NK-92 treated with Interleukin-12 subunit alpha and Interleukin-12 subunit beta, amount 100 ng/mL, for 24 hours (cell line): ENCODE measurements around the gene CRTAC1.

ENCODE experiments used
- DNase-seq: peaks from one replicate; lab custom pipeline; 2025; lab: John Stamatoyannopoulos, UW

CRTAC1 gene

DNA sequence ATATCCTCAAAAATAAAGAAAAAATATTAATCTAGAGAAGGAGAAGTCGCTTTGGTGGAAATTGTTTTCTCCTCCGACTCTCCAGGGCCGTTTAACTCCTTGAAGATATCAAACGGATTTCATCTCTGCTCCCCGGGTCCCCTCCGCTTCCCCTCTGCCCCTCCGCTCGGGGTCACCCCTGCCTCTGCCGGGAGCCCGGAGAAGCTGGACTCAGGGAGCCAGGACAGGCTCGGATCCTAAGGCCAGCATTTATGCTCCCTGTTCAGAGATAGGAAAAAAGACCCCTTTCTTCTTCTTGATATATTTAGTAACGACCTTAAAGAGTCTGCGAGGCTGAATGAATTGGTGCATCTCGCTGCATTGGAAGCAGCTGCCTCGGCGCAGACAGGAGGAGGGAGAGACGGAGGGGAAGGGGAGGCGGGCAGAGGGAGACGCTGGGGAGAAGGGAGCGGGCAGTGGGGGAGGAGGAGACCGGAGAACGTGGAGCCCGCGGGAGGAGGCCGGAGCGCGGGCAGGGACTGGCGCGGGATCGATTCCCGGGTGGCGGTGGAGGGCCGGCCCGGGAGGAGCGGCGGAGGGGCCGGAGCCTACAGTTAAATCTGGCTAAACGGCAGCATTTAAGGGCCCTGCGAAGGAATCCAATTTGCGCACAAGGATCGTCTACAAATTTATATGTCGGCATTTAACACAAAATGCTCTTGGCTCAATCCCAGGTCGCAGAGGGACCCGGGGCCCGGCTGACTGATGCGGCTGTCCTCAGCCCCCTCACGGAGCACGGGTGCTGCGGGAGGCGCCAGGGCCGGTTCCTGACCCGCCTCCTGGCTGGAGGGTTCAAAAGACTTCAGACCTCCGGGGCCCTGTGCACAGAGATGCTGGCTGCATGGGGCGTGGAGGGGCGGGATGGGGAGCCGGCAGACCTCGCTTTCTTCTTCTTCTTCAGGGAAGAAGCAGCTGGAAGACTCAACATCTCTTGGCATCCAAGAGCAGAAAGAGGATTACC is 55.6 kb downstream of the CRTAC1 start:
- DNase-seq, result no peak

GRCh38 chr10:97974100-97974499 is 56.3 kb downstream of the CRTAC1 start:
- no peak for DNase-seq

GRCh38 chr10:97969538-97970079 is 60.8 kb downstream of the CRTAC1 start:
- no peak for DNase-seq

DNA sequence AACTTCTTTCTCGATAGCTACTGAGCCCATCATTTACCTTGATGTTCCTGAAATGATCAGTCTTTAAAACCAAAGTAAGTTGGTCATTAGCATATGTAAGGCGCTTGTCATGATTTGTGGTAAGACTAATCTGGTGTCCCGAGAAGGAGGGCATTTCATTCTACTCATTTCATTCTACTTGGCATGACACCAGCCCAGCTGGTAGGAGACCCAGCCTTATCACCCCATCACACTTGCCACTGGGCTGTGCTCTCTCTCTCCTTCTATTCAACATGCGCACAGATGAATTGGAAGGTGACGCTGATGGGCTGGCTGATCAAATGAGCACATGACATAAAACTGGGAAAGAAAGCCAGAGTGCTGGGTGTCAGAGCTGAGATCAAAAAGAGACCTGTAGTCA is 65.7 kb downstream of the CRTAC1 start:
- no peak for DNase-seq

GRCh38 chr10:97961945-97962344 is 68.5 kb downstream of the CRTAC1 start:
- DNase-seq, result no peak

DNA sequence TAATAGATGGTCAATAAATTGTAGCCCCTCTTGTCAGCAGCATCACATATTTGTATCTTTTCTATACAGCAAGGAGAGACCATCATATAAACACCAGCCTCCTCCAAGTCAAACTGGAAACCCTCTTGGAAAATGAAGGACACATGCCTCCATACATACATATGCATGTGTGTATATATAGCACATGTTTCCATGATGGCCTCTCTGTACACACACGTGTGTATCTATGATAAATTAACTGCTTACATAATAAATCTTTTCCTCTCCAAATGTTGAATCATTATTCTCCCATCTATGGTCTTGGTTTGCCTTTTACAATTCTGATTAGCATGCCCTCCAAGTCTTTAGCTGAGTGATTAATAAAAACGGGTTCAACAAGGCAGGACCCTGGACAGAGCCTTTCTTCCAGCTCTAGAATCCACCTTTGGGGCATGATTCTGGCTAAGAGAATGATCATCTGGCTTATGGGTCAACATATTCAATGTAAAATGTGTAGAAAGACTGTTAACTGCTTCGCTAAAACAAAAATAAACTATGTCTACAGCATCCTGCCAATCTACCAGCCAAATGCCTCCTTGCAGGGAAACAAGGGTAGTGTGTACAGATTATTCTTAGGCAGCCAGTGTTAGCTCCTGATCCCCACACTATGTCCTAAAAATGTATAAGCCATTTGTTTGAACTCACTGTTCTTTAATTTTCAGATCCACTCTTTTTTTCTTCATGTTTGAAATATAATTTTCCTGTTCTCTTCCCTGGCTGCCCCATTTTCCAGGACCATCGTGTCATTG is 70.0 kb downstream of the CRTAC1 start:
- no peak for DNase-seq

GRCh38 chr10:97949462-97949861 is 81.0 kb downstream of the CRTAC1 start:
- DNase-seq, result no peak

DNA sequence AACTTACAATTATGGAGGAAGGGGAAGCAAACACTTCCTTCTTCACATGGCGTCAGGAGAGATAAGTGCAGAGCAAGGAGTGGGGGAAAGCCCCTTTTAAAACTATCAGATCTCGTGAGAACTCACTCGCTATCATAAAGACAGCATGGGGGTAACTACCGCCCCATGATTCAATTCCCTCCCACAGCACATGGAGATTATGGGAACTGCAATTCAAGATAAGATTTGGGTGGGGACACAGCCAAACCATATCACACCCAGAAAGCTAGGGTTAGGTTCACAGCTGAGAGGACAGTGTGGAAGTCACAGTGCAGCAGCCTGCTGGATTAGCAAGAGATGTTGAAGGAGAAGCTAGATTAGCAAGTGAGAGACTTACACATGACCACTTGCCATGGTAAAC is 81.6 kb downstream of the CRTAC1 start:
- DNase-seq, result no peak

- no peak for DNase-seq
These were observed 85.6 kb downstream of the CRTAC1 start for GRCh38 chr10:97944772-97945171.

- no peak for DNase-seq
These were observed 87.1 kb downstream of the CRTAC1 start for GRCh38 chr10:97943294-97943693.

DNA sequence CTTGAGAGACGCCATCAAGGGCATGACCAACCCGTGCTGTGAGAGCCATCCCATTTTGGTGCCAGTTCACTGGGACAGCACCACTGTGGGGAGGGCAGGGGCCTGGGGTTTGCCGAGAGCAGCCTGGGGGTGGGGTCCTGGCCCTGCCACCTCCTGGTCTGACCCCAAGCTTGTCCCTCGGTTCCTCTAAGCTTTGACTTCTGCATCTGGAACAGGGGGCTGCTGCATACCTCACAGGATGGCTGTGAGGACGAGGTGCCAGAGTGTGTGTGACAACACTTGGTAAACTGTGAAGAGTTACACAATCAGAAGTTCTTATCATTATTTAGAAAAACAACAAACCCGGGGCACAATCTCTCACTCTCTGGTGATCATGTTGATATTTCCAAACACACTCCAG is 89.9 kb downstream of the CRTAC1 start:
- DNase-seq, result no peak

GRCh38 chr10:97939446-97939990 is 90.9 kb downstream of the CRTAC1 start:
- DNase-seq, result no peak

DNA sequence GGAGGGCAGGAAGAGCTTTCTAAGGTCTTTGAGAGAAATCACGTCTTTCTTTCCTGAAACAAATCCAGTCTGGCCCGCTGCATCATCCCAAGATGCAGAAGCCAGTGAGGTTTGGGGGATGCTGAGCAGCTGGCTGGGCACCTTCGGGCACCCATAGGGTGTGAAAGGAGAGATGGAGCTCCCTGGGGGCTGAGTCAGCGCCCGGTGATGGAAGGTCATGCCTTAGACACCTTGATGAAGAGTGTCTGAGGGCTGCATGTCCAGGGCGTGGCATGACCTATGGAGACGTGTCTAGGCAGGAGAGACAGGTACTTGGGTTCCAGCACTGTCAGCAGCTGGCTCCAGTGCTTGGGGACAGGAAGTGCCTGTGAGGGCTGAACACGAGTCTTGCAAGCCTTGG is 92.5 kb downstream of the CRTAC1 start:
- DNase-seq, result no peak

DNA sequence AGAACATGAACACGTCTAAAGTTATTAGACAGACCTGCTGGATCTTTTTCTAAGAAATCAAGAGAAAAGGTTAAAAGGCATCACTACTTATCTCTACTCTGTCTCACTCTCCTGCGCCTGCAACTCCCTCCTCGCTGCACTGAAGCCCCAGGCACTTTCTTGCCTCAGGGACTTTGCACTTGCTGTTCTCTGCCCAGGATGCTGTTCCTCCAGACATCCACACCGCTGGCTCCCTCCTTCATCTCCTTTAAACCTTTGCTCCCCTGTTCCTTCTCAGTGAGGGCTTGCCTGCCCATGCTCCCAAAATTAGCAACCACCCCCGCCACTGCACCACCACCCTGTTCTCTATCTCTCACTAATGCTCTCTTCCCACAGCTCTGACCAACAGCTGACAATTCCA is 93.4 kb downstream of the CRTAC1 start:
- DNase-seq, result no peak

GRCh38 chr10:97936126-97936525 is 94.3 kb downstream of the CRTAC1 start:
- no peak for DNase-seq

GRCh38 chr10:97932932-97933530 is 97.4 kb downstream of the CRTAC1 start:
- DNase-seq, result no peak

DNA sequence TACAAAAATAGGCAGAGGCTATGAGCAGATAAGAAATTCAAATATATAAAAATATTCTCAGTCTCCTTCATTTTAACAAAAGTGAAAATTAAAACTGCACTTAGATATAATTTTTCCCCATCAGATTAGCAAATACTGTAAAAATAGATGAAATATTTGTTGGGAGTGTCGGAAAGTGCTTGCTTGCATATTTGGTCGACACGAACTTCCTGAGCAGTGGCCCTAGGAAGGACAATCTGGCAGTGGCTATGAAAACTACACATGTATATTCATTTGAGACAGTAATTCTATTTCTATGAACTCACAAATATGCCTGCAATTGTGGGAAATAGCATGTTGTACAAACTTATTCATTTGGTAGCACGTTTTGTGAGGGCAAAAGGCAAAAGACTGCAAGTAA is 99.4 kb downstream of the CRTAC1 start:
- DNase-seq, result no peak

GRCh38 chr10:97928897-97929296 is 101.5 kb downstream of the CRTAC1 start:
- no peak for DNase-seq

DNA sequence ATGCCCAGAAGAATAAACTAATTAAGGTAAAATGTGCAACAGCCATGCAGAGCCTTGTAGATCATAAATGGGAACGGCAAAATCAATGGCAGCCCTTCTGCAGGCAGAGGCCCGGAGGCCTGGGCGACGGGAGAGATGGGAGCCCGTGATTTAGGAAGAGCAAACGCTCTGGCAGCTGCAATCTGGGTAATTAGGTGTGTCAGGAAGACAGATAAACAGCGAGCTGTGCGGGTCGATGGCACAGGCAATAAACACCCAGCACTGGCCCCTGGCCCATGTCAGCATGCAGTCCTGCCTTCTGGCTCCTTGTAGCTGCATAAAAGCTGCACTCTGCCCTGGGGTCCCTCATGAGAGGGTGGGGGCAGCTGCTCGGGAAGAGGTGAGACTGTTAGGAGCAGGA is 102.8 kb downstream of the CRTAC1 start:
- DNase-seq, result no peak

GRCh38 chr10:97926055-97926454 is 104.4 kb downstream of the CRTAC1 start:
- no peak for DNase-seq

GRCh38 chr10:97925308-97925938 is 105.0 kb downstream of the CRTAC1 start:
- no peak for DNase-seq

GRCh38 chr10:97924678-97925077 is 105.7 kb downstream of the CRTAC1 start:
- DNase-seq, result no peak
